Activated T-cell treated with anti-CD3 and anti-CD28 coated beads, Interleukin-2, amount 50 U/mL, for 72 hours (primary cell): ENCODE results near the gene RAE1. TPM values are rescaled to one million over a fixed set of nuclear protein-coding genes. Genes with fewer than 3 reads are reported as not detected.

Experiments used
- ATAC-seq, 2 donors: fragments of 150-1000 bp; cut with Tn5 transposase; replicated peaks in 1 of 2; 2 replicates each; pipeline ENCODE4 v1.10.0; 2021; ENCODE audit warnings: moderate library complexity in 2 of 2, mild to moderate bottlenecking in 1 of 2
- DNase-seq, 2 donors: peaks; one replicate each; pipeline ENCODE4 v3.0.0; 2021 to 2022; ENCODE audit warnings: mixed read lengths in 1 of 2
- H3K27ac Mint-ChIP-seq: one replicate; pipeline ENCODE4 v1.8.0; 2022; ENCODE audit warnings: mild to moderate bottlenecking, moderate library complexity, mixed read lengths
- H3K27me3 Mint-ChIP-seq: one replicate; pipeline ENCODE4 v1.8.0; 2022; ENCODE audit warnings: low read depth, mixed read lengths
- H3K36me3 Mint-ChIP-seq, 2 donors: one replicate each; pipeline ENCODE4 v1.8.0; 2022; ENCODE audit warnings: mixed read lengths in 2 of 2, mild to moderate bottlenecking in 1 of 2; ENCODE audit not compliant: insufficient read depth in 2 of 2
- H3K4me1 Mint-ChIP-seq: one replicate; pipeline ENCODE4 v1.8.0; 2022; ENCODE audit warnings: low read depth, mixed read lengths
- H3K4me3 Mint-ChIP-seq, 2 donors: one replicate each; pipeline ENCODE4 v1.8.0; 2022; ENCODE audit warnings: mild to moderate bottlenecking in 2 of 2, mixed read lengths in 2 of 2, moderate library complexity in 2 of 2
- H3K9me3 Mint-ChIP-seq, 2 donors: one replicate each; pipeline ENCODE4 v1.8.0; 2022; ENCODE audit warnings: mixed read lengths in 2 of 2
- total RNA-seq, 2 donors: library from RNA; stranded (reverse); gene quantifications; one replicate each; pipeline ENCODE4 v1.2.3, GENCODE V29; 2022

The RAE1 gene
- total RNA-seq, 2 donors from 2014 or later: 47.6 to 54.2 TPM

GRCh38 chr20:57317789-57318371 lies 33.2 kb upstream of the RAE1 start:
- no peaks in the 10 kb centered on the region for H3K36me3 Mint-ChIP-seq
- no peak for DNase-seq
- peaks cover 45% of the 10 kb centered on the region for H3K27me3 Mint-ChIP-seq
- no peak overlapping the region for H3K4me3 Mint-ChIP-seq
- H3K4me1 Mint-ChIP-seq: peaks cover 3% of the 10 kb centered on the region
- H3K27ac Mint-ChIP-seq: no peak overlapping the region
- no peaks in the 10 kb centered on the region for H3K9me3 Mint-ChIP-seq
- ATAC-seq: no peak

- Mint-ChIP-seq H3K36me3 (no peaks in the 10 kb centered on the region), H3K27me3 (peaks cover 49% of the 10 kb centered on the region), H3K9me3 (no peaks in the 10 kb centered on the region), H3K4me1 (peaks cover 5% of the 10 kb centered on the region), H3K4me3 (no peak overlapping the region), H3K27ac (no peak overlapping the region)
- ATAC-seq (no peak), DNase-seq (no peak)
These were observed 31.5 kb upstream of the RAE1 start for GRCh38 chr20:57319584-57319983.

DNA sequence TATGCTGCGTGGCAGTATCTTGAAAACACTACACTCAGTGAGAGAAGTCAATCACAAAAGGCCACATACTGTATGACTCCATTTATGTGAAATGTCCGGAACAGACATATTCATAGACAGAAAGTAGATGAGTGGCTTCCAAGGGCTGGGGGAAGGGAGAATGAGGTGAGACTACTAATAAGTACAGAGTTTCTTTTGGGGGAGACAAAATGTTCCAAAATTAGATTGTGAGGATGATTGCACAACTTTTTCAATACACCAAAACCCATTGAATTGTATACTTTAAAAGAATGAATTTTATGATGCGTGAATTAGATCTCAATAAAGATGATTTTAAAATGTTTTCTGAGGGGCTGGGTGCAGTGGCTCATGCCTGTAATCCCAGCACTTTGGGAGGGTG lies 30.7 kb upstream of the RAE1 start:
- no peak for ATAC-seq
- Mint-ChIP-seq H3K9me3 (no peaks in the 10 kb centered on the region), H3K4me1 (peaks cover 5% of the 10 kb centered on the region), H3K4me3 (no peak overlapping the region), H3K27me3 (peaks cover 57% of the 10 kb centered on the region), H3K36me3 (peaks cover 0 to 1% of the 10 kb centered on the region in 2 donors), H3K27ac (no peak overlapping the region)
- no peak for DNase-seq

- Mint-ChIP-seq H3K4me1 (peaks cover 5% of the 10 kb centered on the region), H3K27me3 (peaks cover 59% of the 10 kb centered on the region), H3K9me3 (no peaks in the 10 kb centered on the region), H3K27ac (no peak overlapping the region), H3K4me3 (no peak overlapping the region), H3K36me3 (peaks cover 0 to 1% of the 10 kb centered on the region in 2 donors)
- DNase-seq: no peak
- ATAC-seq: no peak
These were observed 29.9 kb upstream of the RAE1 start for GRCh38 chr20:57321142-57321541.

DNA sequence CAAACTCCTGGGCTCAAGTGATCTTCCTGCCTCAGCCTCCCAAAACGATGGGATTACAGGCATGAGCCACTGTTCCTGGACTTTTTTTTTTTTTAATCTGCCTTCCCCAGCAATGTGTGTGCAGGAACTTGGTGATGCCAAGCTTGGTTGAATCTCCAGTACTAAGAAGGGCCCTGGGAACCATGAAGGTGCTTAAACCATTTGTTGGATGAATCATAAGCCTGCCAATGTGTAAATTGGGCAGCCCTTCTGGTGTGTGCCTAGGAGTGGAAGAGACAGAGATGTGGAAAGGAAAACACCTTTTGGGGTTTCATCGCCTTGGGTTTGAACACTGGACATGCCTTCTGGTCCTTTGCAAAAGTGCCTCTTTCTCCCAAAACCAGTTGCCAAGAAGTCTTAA lies 28.6 kb upstream of the RAE1 start:
- Mint-ChIP-seq H3K4me3 (no peak overlapping the region), H3K36me3 (peaks cover 0 to 1% of the 10 kb centered on the region in 2 donors), H3K27me3 (peaks cover 71% of the 10 kb centered on the region), H3K4me1 (peaks cover 5% of the 10 kb centered on the region), H3K9me3 (no peaks in the 10 kb centered on the region), H3K27ac (no peak overlapping the region)
- ATAC-seq: no peak
- no peak for DNase-seq

- H3K27ac Mint-ChIP-seq: no peak overlapping the region
- peaks cover 71% of the 10 kb centered on the region for H3K27me3 Mint-ChIP-seq
- peaks cover 0 to 1% of the 10 kb centered on the region in 2 donors for H3K36me3 Mint-ChIP-seq
- ATAC-seq (peak; percentile 50 to 90), DNase-seq (peak in 1 of 2 donors; percentile 45)
- H3K9me3 Mint-ChIP-seq: no peaks in the 10 kb centered on the region
- H3K4me1 Mint-ChIP-seq: peaks cover 5% of the 10 kb centered on the region
- no peak overlapping the region for H3K4me3 Mint-ChIP-seq
These were observed 28.0 kb upstream of the RAE1 start for GRCh38 chr20:57323034-57323433.

DNA sequence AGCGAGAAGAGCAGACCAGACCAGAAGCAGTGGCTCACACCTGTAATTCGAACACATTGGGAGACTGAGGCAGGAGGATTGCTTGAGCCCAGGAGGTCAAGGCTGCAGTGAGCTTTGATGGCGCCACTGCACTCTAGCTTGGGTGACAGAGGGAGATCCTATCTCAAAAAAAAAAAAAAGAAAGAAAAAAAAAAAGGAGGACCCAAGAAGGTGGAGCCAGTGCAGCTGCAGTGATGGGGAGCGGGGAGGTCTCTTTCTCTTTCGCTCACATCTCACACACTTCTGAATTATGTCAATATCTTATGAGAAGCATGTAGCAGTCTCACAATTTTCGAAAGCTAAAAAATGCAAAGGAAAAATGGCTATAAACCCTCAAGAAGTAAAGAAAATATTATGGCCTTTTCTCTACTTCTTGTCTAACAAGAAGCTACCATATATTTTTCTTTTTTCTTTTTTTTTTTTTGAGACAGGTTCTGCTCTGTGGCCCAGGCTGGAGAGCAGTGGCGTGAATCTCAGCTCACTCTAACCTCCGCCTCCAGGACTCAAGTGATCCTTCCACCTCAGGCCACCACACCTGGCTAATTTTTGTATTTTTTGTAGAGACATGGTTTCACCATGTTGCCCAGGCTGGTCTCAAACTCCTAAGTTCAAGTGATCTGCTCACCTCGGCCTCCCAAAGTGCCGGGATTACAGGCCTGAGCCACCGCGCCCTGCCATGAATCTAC lies 25.3 kb upstream of the RAE1 start:
- no peak overlapping the region for H3K27ac Mint-ChIP-seq
- DNase-seq (no peak), ATAC-seq (no peak)
- H3K27me3 Mint-ChIP-seq: peaks cover 55% of the 10 kb centered on the region
- H3K9me3 Mint-ChIP-seq: no peaks in the 10 kb centered on the region
- no peak overlapping the region for H3K4me3 Mint-ChIP-seq
- H3K4me1 Mint-ChIP-seq: peaks cover 5% of the 10 kb centered on the region
- peaks cover 0 to 1% of the 10 kb centered on the region in 2 donors for H3K36me3 Mint-ChIP-seq

DNA sequence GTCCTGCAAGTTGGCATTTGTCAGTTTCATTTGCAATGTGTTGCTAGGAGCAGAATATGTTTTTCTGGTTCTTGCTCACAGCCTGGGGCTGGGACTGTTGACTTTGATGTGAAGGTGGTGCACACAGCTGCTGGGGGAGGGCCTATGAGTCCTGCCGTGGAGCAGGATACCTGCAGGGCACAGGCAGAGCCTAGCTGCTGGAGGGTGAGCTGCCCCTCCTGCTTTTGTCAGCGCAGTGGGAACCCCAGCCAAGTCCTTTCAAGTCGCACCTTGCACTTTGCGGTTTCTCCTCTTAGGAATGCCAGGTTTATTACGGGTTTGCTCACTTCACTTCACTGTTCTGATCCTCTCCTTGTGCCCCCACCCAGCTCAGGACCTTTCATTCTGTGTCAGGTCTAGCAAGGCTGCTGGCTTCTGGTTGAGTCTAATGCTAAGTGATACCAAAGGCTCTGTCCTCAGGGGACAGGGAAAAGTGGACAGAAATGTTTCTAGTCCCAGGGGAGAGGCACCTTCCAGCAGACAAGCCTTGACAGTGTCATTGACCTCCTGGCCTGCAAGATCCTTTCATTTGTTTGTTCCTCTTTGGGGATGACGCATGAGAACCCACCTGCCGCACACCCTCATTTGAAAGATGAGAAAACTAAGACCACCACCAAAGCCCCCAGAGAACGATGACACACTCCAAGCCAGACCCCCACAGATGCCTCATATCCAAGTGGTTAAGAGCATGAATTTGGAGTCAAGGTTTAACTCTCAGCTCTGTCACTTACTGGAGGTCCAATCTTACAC lies 24.2 kb upstream of the RAE1 start:
- DNase-seq: no peak
- ATAC-seq: no peak
- Mint-ChIP-seq H3K4me1 (peaks cover 5% of the 10 kb centered on the region), H3K4me3 (no peak overlapping the region), H3K27ac (no peak overlapping the region), H3K9me3 (no peaks in the 10 kb centered on the region), H3K36me3 (peaks cover 0 to 1% of the 10 kb centered on the region in 2 donors), H3K27me3 (peaks cover 55% of the 10 kb centered on the region)

DNA sequence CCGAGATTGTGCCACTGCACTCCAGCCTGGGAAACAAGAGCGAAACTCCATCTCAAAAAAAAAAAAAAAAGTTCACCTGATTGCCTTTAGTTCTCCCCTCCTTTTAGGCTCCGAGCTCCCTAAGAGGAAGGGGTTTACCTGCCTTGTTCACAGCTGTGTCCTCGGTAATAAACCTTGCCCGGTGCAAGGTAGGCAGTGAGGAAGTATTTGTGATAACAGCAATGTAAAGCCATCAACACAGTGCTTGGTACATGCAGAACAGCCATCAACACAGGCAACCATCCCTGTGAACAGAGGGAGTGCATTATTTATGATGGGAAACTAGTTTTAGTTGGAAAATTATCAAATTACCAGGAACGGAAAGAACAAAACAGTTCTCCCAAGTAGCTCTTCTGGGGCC lies 23.2 kb upstream of the RAE1 start:
- peaks cover 46% of the 10 kb centered on the region for H3K27me3 Mint-ChIP-seq
- DNase-seq (no peak), ATAC-seq (no peak)
- H3K4me3 Mint-ChIP-seq: no peak overlapping the region
- H3K36me3 Mint-ChIP-seq: peaks cover 0 to 1% of the 10 kb centered on the region in 2 donors
- no peak overlapping the region for H3K27ac Mint-ChIP-seq
- peaks cover 2% of the 10 kb centered on the region for H3K4me1 Mint-ChIP-seq
- no peaks in the 10 kb centered on the region for H3K9me3 Mint-ChIP-seq

- Mint-ChIP-seq H3K4me3 (no peak within 1 kb of the TSS), H3K9me3 (no peaks in the 10 kb centered on the region), H3K27me3 (peaks cover 33% of the 10 kb centered on the region), H3K4me1 (no peaks in the 10 kb centered on the region), H3K27ac (no peak within 1 kb of the TSS), H3K36me3 (peaks cover 0 to 1% of the 10 kb centered on the region in 2 donors)
- ATAC-seq (no peak), DNase-seq (no peak)
These were observed 21.3 kb upstream of the RAE1 start, which contains the start of gene SPO11 for GRCh38 chr20:57329608-57330221. TSS of gene SPO11 (plus strand) at chr20:57329803. CDS start at chr20:57329868, 65 bp downstream.

DNA sequence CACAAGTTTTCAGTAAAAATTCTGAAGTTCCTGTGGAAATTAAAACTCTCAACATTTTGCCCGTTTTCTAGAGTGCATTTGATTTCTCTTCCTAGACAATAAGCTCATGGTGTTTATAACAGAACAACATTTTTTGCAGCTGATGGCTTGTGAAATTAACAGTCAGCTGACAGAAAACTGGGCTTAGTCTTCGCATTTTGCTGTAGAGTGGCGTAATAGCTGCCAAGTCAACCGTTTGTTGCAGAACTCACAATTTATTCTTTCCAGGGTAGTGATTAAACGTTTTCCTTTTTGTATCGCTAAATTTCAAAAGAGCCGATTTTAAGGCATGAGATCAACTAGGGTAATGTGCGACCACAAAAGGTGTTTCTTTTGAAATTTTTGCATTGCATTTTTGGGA lies 20.1 kb upstream of the RAE1 start:
- Mint-ChIP-seq H3K9me3 (no peaks in the 10 kb centered on the region), H3K4me3 (no peak overlapping the region), H3K4me1 (no peaks in the 10 kb centered on the region), H3K36me3 (no peaks in the 10 kb centered on the region), H3K27me3 (peaks cover 26% of the 10 kb centered on the region), H3K27ac (no peak overlapping the region)
- DNase-seq (no peak), ATAC-seq (no peak)

GRCh38 chr20:57332105-57333089 lies 18.7 kb upstream of the RAE1 start:
- Mint-ChIP-seq H3K4me3 (no peak overlapping the region), H3K27me3 (peaks cover 21% of the 10 kb centered on the region), H3K4me1 (no peaks in the 10 kb centered on the region), H3K36me3 (no peaks in the 10 kb centered on the region), H3K9me3 (no peaks in the 10 kb centered on the region), H3K27ac (no peak overlapping the region)
- ATAC-seq (no peak), DNase-seq (no peak)
